Fibroblast of skin of right biceps (primary cell): ENCODE results near the gene GPATCH8.
"Not testable (repeated sequence)": the region's sequence is repeated elsewhere in the genome, so short reads cannot be mapped to it uniquely, and the experiment has no call there.

ENCODE experiments used
- DNase-seq: peaks from one replicate; pipeline ENCODE4 v3.0.0-alpha.2; 2013

The GPATCH8 gene

GRCh38 chr17:44372036-44372435 is 131.2 kb downstream of the GPATCH8 start:
- DNase-seq = no peak

GRCh38 chr17:44369414-44370023 is 133.7 kb downstream of the GPATCH8 start:
- not testable (repeated sequence) for DNase-seq

GRCh38 chr17:44368391-44369243 is 134.6 kb downstream of the GPATCH8 start:
- DNase-seq = not testable (repeated sequence)

GRCh38 chr17:44367231-44367979 is 135.8 kb downstream of the GPATCH8 start:
- DNase-seq = no peak

- not testable (repeated sequence) for DNase-seq
These were observed 138.2 kb downstream of the GPATCH8 start for GRCh38 chr17:44365051-44365450.

- peak; percentile 67 for DNase-seq
These were observed 139.5 kb downstream of the GPATCH8 start, which contains the start of gene FAM171A2 for GRCh38 chr17:44363613-44364159. Gene FAM171A2, minus strand, starts transcription at chr17:44363853. Its CDS starts 139 bp downstream, at chr17:44363714.

- peak; percentile 11 for DNase-seq
These were observed 140.1 kb downstream of the GPATCH8 start for GRCh38 chr17:44362949-44363612.

GRCh38 chr17:44362459-44362948 is 140.7 kb downstream of the GPATCH8 start:
- no peak for DNase-seq

GRCh38 chr17:44361292-44362260 is 141.6 kb downstream of the GPATCH8 start:
- no peak for DNase-seq

- peak; percentile 47 for DNase-seq
These were observed 142.4 kb downstream of the GPATCH8 start for GRCh38 chr17:44360826-44361225.

- no peak for DNase-seq
These were observed 143.1 kb downstream of the GPATCH8 start for GRCh38 chr17:44360144-44360533.

- no peak for DNase-seq
These were observed 143.6 kb downstream of the GPATCH8 start for GRCh38 chr17:44359458-44360143.

- no peak for DNase-seq
These were observed 144.2 kb downstream of the GPATCH8 start for GRCh38 chr17:44359006-44359405.

GRCh38 chr17:44358066-44358465 is 145.1 kb downstream of the GPATCH8 start:
- no peak for DNase-seq

- no peak for DNase-seq
These were observed 147.0 kb downstream of the GPATCH8 start for GRCh38 chr17:44356241-44356640.

GRCh38 chr17:44355642-44356099 is 147.5 kb downstream of the GPATCH8 start:
- DNase-seq = no peak

- DNase-seq = no peak
These were observed 148.3 kb downstream of the GPATCH8 start for GRCh38 chr17:44354582-44355561.

GRCh38 chr17:44353672-44354331 is 149.4 kb downstream of the GPATCH8 start:
- DNase-seq = no peak
